Measurements from ENCODE around the gene PTGER1.
A peak's percentile ranks its signal among the peaks of the same experiment; 100 is the strongest.

The PTGER1 gene

GRCh38 chr19:14502334-14503092, 27.4 kb upstream of the PTGER1 start:
- DNase-seq (ENCODE audit: low spot score), result no peak

- DNase-seq (ENCODE audit: low spot score), result no peak
Measured at GRCh38 chr19:14497228-14497921, 22.2 kb upstream of the PTGER1 start.

- DNase-seq (ENCODE audit: low spot score), result no peak
Measured at GRCh38 chr19:14496834-14497227, 21.7 kb upstream of the PTGER1 start.

- peak; percentile 84 for DNase-seq (ENCODE audit: low spot score)
Measured at GRCh38 chr19:14496029-14496833, 21.1 kb upstream of the PTGER1 start, which contains the start of gene GIPC1. GIPC1 (minus strand) TSS chr19:14496127; CDS start chr19:14482976, 13,151 bp downstream.

- DNase-seq (ENCODE audit: low spot score), result no peak
Measured at GRCh38 chr19:14495672-14496028, 20.5 kb upstream of the PTGER1 start.

GRCh38 chr19:14494910-14495671, 19.9 kb upstream of the PTGER1 start:
- DNase-seq (ENCODE audit: low spot score), result no peak

GRCh38 chr19:14494411-14494810, 19.3 kb upstream of the PTGER1 start:
- no peak for DNase-seq (ENCODE audit: low spot score)

GRCh38 chr19:14492756-14493337, 17.7 kb upstream of the PTGER1 start:
- DNase-seq (ENCODE audit: low spot score), result no peak

GRCh38 chr19:14487370-14488125, 12.4 kb upstream of the PTGER1 start:
- no peak for DNase-seq (ENCODE audit: low spot score)

- no peak for DNase-seq (ENCODE audit: low spot score)
Measured at GRCh38 chr19:14482172-14482941, 7.2 kb upstream of the PTGER1 start.

GRCh38 chr19:14480700-14481079, 5.5 kb upstream of the PTGER1 start:
- DNase-seq (ENCODE audit: low spot score), result no peak

GRCh38 chr19:14479975-14480699, 5.0 kb upstream of the PTGER1 start:
- DNase-seq (ENCODE audit: low spot score), result peak; percentile 57

GRCh38 chr19:14479309-14479974, 4.3 kb upstream of the PTGER1 start:
- no peak for DNase-seq (ENCODE audit: low spot score)

- DNase-seq (ENCODE audit: low spot score), result no peak
Measured at GRCh38 chr19:14478113-14478545, 3.0 kb upstream of the PTGER1 start.

- no peak for DNase-seq (ENCODE audit: low spot score)
Measured at GRCh38 chr19:14477418-14478112, 2.4 kb upstream of the PTGER1 start.

GRCh38 chr19:14476673-14477401, 1.7 kb upstream of the PTGER1 start:
- DNase-seq (ENCODE audit: low spot score), result no peak

GRCh38 chr19:14476327-14476672, 1.1 kb upstream of the PTGER1 start:
- no peak for DNase-seq (ENCODE audit: low spot score)

- no peak for DNase-seq (ENCODE audit: low spot score)
Measured at GRCh38 chr19:14474827-14475226, 327 bp downstream of the PTGER1 start.
